Measurements from ENCODE around the gene CDH26.

The CDH26 gene

DNA sequence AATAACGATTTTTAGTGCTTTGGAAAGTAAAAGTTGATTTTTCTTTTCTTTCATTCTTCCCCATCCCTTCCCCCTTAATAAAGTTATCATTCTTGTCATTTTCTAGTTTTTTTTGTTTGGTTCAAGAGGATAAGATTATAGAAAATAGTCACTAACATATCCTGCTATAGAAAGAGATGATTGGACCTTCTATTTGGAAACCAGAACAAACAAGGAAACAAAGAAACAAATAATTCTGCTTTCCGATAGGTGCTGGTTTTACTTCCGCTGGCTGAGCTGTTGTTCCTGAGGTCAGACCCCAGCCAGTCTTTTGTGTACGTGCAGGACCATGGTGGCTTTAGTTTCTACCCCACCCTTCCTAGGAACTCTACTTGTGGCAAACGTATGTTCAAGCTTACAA is at the start of gene CDH26:
Gene CDH26, plus strand, starts transcription at position 301 of the 400 bp plus-strand sequence. CDS start 304 bp downstream, outside the sequence.
- Mint-ChIP-seq H3K27ac (no peak within 1 kb of the TSS), H3K36me3 (ENCODE audit: low read depth) (peaks cover under 1% of the 10 kb centered on the region), H3K4me3 (no peak within 1 kb of the TSS), H3K27me3 (no peaks in the 10 kb centered on the region), H3K9me3 (no peaks in the 10 kb centered on the region), H3K4me1 (ENCODE audit: low read depth) (no peaks in the 10 kb centered on the region)
- no peak for DNase-seq

DNA sequence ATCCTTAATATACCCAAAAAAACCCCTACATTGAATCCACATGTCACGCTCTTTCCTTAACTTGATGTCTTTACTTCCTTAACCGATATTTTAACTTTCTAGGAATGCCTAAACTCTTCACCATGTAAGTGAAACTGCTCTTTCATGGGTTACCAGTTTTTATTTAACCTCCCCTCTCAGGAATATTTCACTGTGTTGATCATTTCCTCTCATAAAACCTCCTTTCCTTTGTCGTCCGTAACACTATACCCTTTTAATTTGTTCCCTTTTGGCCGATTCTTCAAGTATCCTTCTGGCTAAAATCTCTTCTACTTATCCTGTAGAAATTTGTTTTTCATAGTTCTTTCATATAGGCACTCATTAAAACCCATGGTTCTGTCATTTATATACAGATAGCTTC is 49.4 kb upstream of the CDH26 start:
- DNase-seq: no peak
- Mint-ChIP-seq H3K27ac (no peak overlapping the region), H3K4me3 (no peak overlapping the region), H3K27me3 (no peaks in the 10 kb centered on the region), H3K4me1 (ENCODE audit: low read depth) (no peaks in the 10 kb centered on the region), H3K36me3 (ENCODE audit: low read depth) (no peaks in the 10 kb centered on the region), H3K9me3 (no peaks in the 10 kb centered on the region)

DNA sequence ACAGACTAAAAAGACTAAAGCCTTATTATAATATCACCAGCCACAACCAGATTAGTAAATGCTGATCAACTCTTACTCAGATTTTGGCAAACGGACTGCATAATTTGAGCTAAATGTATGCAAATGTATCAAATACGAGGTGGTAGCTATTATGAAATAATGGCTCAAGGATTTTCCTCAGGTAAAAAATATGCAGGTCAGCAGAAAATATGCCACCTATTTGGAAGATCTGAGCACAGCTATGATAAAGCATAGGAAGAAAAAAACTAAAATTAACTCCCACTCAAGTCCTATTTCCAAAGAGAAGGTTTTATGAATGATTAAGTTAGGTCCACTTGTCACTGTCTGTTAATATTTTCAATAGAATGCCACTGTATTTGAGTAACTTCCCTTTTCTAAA is 47.2 kb upstream of the CDH26 start:
- Mint-ChIP-seq H3K9me3 (no peaks in the 10 kb centered on the region), H3K4me1 (ENCODE audit: low read depth) (no peaks in the 10 kb centered on the region), H3K4me3 (no peak overlapping the region), H3K27ac (no peak overlapping the region), H3K27me3 (no peaks in the 10 kb centered on the region), H3K36me3 (ENCODE audit: low read depth) (no peaks in the 10 kb centered on the region)
- DNase-seq: no peak

DNA sequence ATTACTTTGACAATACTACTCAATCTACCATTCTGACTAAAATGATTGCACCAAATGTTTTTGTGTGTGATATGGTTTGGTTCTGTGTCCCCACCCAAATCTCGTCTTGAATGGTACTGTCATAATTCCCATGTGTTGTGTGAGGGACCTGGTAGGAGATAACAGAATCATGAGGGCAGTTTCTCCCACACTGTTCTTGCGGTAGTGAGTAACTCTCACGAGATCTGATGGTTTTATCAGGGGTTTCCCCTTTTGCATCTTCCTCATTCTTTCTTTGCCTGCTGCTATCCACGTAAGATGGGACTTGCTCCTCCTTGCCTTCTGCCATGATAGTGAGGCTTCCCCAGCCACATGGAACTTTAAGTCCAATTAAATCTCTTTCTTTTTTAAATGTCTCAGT is 45.6 kb upstream of the CDH26 start:
- DNase-seq: no peak
- Mint-ChIP-seq H3K27me3 (no peaks in the 10 kb centered on the region), H3K4me3 (no peak overlapping the region), H3K4me1 (ENCODE audit: low read depth) (no peaks in the 10 kb centered on the region), H3K36me3 (ENCODE audit: low read depth) (no peaks in the 10 kb centered on the region), H3K9me3 (no peaks in the 10 kb centered on the region), H3K27ac (no peak overlapping the region)

DNA sequence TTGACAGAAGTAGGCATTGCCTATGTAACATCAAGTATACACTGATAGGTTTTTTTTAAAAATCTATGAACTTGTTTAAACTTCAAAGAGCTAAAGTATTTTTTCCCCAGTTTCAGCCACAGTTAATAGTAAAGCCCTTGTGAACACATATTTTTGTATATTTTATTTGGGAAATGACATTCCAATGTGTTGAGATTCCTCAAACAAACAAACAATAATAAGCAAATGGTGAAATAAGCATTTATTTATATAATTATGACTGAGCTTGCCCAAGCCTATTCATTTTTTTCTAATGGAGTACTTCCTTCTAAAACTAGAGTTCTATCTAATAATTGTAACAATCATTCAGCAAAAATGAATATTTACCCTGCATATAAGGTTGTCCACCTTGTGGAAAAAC is 37.3 kb upstream of the CDH26 start:
- DNase-seq: no peak
- H3K27me3 Mint-ChIP-seq: peaks cover 9% of the 10 kb centered on the region
- no peaks in the 10 kb centered on the region for H3K4me1 Mint-ChIP-seq (ENCODE audit: low read depth)
- no peaks in the 10 kb centered on the region for H3K36me3 Mint-ChIP-seq (ENCODE audit: low read depth)
- H3K9me3 Mint-ChIP-seq: no peaks in the 10 kb centered on the region
- no peak overlapping the region for H3K27ac Mint-ChIP-seq
- no peak overlapping the region for H3K4me3 Mint-ChIP-seq

DNA sequence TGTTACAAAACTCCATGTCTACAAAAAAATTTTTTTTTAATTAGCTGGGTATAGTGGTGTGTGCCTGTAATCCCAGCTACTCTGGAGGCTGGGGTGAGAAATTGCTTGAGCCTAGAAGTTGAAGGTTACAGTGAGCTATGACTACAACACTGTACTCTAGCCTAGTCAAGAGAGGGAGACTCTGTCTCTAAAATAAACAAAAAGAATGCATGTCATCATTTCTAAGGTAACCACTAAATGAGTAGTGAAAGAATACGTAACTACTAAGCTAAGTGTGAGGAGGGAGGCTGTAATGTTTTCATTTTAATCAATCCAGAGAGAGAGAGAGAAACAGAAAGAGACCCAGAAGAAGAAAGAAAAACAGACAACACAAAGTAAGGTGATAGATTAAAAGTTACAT is 34.7 kb upstream of the CDH26 start:
- H3K4me3 Mint-ChIP-seq: no peak overlapping the region
- H3K9me3 Mint-ChIP-seq: no peaks in the 10 kb centered on the region
- no peaks in the 10 kb centered on the region for H3K4me1 Mint-ChIP-seq (ENCODE audit: low read depth)
- no peak for DNase-seq
- H3K27me3 Mint-ChIP-seq: peaks cover 9% of the 10 kb centered on the region
- no peaks in the 10 kb centered on the region for H3K36me3 Mint-ChIP-seq (ENCODE audit: low read depth)
- no peak overlapping the region for H3K27ac Mint-ChIP-seq

DNA sequence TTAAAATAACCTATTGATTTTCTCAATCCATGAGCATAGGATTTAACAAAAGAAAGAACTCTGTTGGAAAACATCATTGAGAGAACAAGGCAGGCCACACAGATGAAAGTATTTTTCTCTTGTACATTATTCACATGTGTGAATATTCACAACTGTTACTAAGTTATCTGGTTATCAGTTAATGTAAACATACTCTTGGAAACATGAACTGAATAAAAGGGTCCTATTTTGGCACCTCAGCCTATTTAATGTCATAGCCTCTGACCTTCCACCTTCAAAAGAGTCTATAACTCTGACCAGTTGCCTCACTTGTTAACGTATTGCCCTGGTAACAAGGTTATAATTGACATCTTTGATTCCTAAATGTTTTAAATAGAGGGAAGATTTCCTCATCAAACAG is 32.9 kb upstream of the CDH26 start:
- no peaks in the 10 kb centered on the region for H3K36me3 Mint-ChIP-seq (ENCODE audit: low read depth)
- H3K27me3 Mint-ChIP-seq: peaks cover 9% of the 10 kb centered on the region
- DNase-seq: no peak
- no peak overlapping the region for H3K27ac Mint-ChIP-seq
- no peaks in the 10 kb centered on the region for H3K4me1 Mint-ChIP-seq (ENCODE audit: low read depth)
- no peaks in the 10 kb centered on the region for H3K9me3 Mint-ChIP-seq
- H3K4me3 Mint-ChIP-seq: no peak overlapping the region

DNA sequence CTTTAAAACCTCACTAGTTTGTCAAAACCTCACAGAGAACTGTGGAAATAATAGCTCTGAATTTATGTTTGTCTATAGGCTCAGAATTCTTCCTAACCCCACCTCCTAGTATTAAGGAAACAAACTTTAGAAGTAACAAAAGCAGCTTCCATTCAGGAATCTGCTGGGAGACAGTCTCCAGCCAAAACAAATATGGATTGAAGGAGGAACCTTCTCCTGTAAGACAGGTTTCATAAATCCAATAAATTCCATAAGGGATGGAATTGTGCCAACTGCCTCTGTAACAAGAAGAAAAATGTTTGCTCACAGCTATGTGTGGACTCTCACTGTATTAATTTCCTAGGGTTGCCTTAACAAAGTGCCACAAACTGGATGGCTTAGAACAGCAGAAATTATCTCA is 32.3 kb upstream of the CDH26 start:
- Mint-ChIP-seq H3K9me3 (no peaks in the 10 kb centered on the region), H3K4me1 (ENCODE audit: low read depth) (no peaks in the 10 kb centered on the region), H3K36me3 (ENCODE audit: low read depth) (no peaks in the 10 kb centered on the region), H3K4me3 (no peak overlapping the region), H3K27me3 (peaks cover 9% of the 10 kb centered on the region), H3K27ac (no peak overlapping the region)
- DNase-seq: no peak

DNA sequence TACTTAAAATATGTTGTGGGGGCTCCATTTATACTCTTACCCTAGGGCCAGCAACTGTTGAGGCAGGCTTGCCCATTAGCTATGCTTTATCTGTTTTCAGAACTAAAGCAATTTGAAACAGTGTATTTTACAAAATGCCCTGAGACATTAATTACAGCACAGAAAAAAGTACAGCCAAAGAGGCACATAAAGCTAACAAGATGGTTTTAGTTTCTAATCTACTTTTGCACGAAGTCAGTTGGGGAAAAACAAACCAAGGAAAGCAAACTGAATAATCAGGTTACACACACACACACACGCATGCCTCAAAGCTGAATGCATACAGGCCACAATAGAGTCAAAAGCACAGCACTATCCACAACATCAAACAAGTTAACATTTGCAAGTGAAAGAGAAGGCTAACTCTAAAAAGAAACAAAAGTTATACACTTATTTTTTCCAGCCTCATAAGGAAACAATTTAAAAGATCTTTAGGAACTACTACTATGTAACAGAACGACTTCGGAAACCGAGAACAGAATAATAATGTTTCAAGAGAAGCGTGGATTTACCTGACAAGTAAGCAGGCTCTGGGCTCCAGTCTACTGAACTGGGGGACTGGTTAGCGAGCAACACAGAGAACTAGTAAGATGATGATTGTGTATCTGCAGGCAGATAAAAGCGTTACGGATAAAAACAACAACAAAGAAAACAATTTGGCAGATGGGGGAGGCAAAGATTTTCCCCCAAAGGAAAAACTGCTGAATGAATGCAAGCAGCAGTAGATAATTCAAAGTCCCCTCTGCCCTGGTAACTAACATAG is 26.5 kb upstream of the CDH26 start:
- peaks cover 26% of the 10 kb centered on the region for H3K4me1 Mint-ChIP-seq (ENCODE audit: low read depth)

DNA sequence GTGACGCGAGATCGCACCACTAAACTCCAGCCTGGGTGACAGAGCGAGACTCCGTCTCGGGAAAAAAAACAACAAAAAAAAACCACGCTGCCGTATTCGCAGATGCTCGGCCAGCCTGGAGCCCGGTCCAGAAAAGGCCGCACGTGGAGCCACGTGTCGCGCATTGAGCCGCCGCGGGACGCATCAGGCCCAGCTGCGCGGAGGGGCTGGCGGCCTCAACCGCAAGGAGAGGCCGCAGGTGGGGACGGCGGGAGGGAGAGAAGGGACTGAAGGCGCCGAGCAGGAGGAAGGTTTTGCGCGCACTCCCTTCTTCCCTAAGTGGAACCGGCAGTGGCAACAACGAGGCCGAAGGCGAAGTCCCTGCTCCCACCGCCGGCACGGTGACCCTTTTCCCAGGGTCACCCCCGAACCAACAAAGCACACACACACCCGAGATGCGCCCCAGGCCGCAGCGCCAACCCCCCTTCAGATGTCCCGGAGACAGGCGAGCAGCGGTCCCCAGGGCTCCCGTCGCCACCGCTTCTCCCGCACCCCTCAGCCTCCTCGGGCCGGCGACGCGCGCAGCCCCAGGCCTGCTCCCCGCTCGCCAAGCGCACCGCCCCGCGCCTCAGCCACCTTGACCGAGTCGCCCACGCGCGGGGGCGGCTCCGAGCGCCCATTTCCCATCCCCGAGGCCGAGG is 25.5 kb upstream of the CDH26 start:
- peaks cover 2% of the 10 kb centered on the region for H3K27me3 Mint-ChIP-seq
- H3K4me1 Mint-ChIP-seq (ENCODE audit: low read depth): peaks cover 33% of the 10 kb centered on the region
- no peaks in the 10 kb centered on the region for H3K36me3 Mint-ChIP-seq (ENCODE audit: low read depth)
- DNase-seq: no peak
- no peak overlapping the region for H3K27ac Mint-ChIP-seq
- H3K9me3 Mint-ChIP-seq: no peaks in the 10 kb centered on the region
- peak overlapping the region; percentile 45 for H3K4me3 Mint-ChIP-seq

More for the DNA sequence above, 26.5 kb upstream of the CDH26 start:
- H3K4me3 Mint-ChIP-seq: peak overlapping the region; percentile 23
- no peaks in the 10 kb centered on the region for H3K36me3 Mint-ChIP-seq (ENCODE audit: low read depth)
- DNase-seq: no peak
- peak overlapping the region; percentile 79 for H3K27ac Mint-ChIP-seq
- no peaks in the 10 kb centered on the region for H3K9me3 Mint-ChIP-seq
- H3K27me3 Mint-ChIP-seq: peaks cover 2% of the 10 kb centered on the region

DNA sequence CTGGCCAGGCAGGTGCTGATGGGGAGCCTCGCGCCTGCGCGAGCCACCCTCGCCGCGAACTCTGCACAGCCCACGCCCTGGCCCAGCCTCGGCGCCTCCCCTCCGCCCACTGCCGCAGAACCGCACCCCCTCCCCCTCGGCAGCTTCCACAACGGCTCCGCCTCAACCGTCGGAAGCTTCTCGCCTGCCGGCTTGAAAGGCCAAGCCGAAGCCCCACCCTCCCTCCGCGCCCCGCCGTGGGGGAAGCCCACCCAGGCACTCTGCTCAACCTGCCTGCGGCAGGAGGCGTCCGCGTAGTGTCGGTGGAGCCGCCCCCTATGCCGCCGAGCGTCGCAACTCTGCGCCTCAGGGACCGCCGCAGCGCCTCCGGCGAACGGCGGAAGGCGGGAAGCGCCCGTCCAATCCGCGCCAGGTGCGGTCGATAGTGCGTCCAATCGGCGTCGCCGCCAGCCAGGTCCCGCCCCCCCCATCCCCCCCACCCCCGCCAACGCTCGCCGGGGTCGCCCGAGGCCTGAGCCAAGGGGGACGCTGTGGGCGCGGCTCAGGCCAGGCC is 24.9 kb upstream of the CDH26 start, which contains the start of gene SYCP2:
Gene SYCP2, minus strand, starts transcription at position 342 of the 553 bp plus-strand sequence. CDS start 11,224 bp downstream, outside the sequence.
- Mint-ChIP-seq H3K27me3 (peaks cover 2% of the 10 kb centered on the region), H3K4me3 (peak within 1 kb of the TSS; percentile 70), H3K9me3 (no peaks in the 10 kb centered on the region), H3K27ac (peak within 1 kb of the TSS; percentile 57), H3K4me1 (ENCODE audit: low read depth) (peaks cover 39% of the 10 kb centered on the region), H3K36me3 (ENCODE audit: low read depth) (peaks cover 6% of the 10 kb centered on the region)
- DNase-seq: peak; percentile 74

DNA sequence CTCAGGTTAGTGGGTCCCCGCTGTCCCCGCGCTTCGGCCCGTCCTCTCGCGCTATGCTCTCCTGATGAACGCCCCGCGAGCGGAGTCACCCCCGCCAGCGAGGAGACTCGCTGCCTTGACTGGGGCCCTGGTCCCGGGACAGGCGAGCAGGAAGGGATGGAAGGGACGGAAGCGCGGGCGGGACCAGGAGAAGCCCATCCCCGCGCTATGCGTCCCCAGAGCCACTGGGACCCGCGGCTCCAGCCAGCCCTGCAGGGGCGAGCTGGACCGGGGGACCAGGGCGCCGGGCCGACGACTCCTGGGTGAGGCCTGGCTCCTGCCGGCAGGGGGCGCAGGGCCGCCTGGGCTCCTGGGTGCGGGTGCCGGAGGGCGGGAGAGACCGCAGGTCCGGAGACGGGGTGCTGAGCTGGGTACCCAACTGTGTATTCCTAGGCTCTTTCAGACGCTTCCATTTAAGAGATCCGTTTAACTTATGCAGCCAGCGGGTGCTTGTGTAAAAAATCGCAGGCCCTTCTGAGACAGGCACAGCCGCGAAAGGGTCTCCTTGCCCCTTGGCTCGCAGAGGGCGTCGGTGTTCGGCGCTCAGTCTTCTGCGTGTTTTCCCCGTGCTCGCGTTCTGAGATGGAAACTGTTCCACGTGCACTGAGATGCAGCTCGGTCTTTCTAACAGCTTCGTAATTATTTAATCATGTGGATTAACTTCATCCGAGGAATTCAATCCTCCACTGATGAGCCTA is 24.2 kb upstream of the CDH26 start:
- peaks cover 46% of the 10 kb centered on the region for H3K4me1 Mint-ChIP-seq (ENCODE audit: low read depth)
- peak overlapping the region; percentile 57 for H3K27ac Mint-ChIP-seq
- H3K36me3 Mint-ChIP-seq (ENCODE audit: low read depth): peaks cover 12% of the 10 kb centered on the region
- H3K4me3 Mint-ChIP-seq: peak overlapping the region; percentile 70
- DNase-seq: peak; percentile 88
- peaks cover 2% of the 10 kb centered on the region for H3K27me3 Mint-ChIP-seq
- peaks cover 2% of the 10 kb centered on the region for H3K9me3 Mint-ChIP-seq

DNA sequence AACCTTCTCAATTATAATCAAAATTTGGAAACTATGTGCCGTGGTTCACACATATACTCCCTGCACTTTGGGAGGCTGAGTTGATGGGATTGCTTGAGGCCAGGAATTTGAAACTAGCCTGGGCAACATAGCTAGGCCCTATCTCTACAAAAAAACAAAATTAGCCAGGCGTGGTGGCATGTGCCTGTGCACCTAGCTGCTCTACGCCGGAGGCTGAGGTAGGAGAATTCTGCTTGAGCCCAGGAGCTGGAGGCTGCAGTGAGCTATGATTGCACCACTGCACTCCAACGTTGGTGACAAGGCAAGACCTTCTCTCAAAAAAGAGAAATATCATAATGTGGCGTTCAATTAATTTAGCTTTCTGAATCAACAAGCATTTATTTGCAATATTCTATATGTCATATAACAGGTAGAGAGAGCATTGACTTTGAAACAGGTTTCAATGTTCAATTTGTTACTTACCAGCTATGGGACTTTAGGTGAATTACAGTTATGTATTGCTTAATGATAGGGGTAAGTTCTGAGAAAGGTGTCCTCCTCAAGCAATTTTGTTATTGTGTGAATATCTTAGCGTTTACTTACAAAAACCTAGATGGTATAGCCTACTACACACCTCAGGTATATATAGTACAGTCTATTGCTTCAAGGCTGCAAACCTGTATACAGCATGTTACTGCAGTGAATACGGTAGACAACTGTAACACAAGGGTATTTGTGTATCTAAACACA is 22.6 kb upstream of the CDH26 start:
- H3K36me3 Mint-ChIP-seq (ENCODE audit: low read depth): peaks cover 18% of the 10 kb centered on the region
- no peak for DNase-seq
- H3K27ac Mint-ChIP-seq: no peak overlapping the region
- no peak overlapping the region for H3K4me3 Mint-ChIP-seq
- peaks cover 2% of the 10 kb centered on the region for H3K27me3 Mint-ChIP-seq
- peaks cover 49% of the 10 kb centered on the region for H3K4me1 Mint-ChIP-seq (ENCODE audit: low read depth)
- peaks cover 2% of the 10 kb centered on the region for H3K9me3 Mint-ChIP-seq

DNA sequence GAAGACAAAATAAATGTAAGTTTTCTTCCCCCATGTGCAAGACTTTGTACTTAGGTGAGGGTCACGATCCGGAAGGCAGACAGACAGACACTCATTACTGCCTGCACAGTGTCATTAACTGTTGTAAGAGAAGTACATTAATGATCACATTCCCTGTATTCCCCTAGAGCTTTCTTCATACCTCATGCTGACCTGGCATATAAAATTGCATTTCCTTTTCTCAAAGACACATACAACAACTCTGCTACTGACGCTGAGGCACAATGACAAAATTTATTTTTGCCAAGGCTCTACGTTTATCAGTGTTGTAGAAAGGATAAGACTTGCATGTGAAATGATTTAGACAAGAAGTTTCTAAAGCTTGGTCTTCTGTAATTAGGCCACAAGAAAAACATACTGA is 21.8 kb upstream of the CDH26 start:
- no peak overlapping the region for H3K27ac Mint-ChIP-seq
- no peak overlapping the region for H3K4me3 Mint-ChIP-seq
- H3K36me3 Mint-ChIP-seq (ENCODE audit: low read depth): peaks cover 25% of the 10 kb centered on the region
- no peak for DNase-seq
- H3K4me1 Mint-ChIP-seq (ENCODE audit: low read depth): peaks cover 51% of the 10 kb centered on the region
- H3K9me3 Mint-ChIP-seq: peaks cover 2% of the 10 kb centered on the region
- H3K27me3 Mint-ChIP-seq: peaks cover 2% of the 10 kb centered on the region

All from activated T-cell treated with anti-CD3 and anti-CD28 coated beads, Interleukin-2, amount 50 U/mL, for 24 hours (primary cell).